CD1c-positive myeloid dendritic cell (primary cell): ENCODE measurements around the gene C10orf53.
"Not testable (repeated sequence)": the region's sequence is repeated elsewhere in the genome, so short reads cannot be mapped to it uniquely, and the experiment has no call there.

ENCODE experiments used
- DNase-seq: peaks from one replicate; pipeline ENCODE4 v3.0.0-alpha.2; 2016; ENCODE audit errors: extremely low spot score

The C10orf53 gene

GRCh38 chr10:49688261-49688846, 8.9 kb downstream of the C10orf53 start:
- no peak for DNase-seq

DNA sequence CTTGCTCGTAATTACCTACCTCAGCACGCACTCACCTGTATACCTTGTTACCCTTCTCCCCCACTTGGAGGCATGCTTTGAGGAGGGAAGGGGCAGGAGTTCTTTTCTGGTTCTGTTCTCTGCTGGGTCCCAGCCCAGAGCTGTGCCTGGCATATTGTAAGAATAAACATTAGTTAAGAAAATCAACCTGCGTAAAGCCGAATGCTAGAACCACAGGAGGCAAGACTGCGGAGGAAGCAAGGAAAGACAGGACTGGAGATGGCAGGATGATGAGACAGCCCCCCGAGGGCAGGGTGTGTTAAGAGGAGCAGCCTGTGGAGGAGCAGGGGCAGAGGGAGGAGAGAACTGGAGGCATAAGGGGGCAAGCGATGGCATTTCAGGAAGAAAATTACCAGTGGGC, 9.5 kb downstream of the C10orf53 start:
- DNase-seq, result no peak

DNA sequence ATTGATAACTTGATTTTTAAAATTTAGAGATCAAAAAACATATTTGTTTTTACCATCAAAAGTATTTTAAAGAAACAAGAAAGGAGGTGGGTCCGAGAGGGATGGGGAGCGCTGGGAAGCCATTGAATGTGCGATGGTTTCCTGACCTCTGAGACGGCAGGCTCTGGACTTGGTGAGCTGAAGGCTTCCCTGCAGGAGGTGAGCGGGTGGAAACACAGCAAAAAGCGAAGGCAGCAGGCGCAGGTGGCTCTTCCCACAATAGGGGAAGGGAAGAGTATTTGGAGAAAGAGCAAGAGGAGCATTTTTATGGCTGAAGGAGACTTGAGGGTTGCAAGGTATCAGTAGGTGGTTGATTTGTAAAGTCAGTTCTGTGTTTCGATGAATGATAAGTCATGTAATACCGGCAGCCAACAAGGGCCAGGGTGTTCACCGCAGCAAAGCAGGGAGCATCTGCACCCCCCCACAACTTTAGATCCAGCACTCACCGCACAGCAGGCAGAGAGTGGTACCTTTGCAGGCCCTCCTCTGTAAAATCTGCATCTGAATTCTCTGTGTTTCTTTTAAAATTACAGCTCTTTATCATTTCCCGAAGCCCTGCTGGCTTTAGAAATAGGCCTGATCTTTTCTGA, 10.5 kb downstream of the C10orf53 start:
- DNase-seq, result no peak

- no peak for DNase-seq
Measured at GRCh38 chr10:49690698-49691356, 11.4 kb downstream of the C10orf53 start.

DNA sequence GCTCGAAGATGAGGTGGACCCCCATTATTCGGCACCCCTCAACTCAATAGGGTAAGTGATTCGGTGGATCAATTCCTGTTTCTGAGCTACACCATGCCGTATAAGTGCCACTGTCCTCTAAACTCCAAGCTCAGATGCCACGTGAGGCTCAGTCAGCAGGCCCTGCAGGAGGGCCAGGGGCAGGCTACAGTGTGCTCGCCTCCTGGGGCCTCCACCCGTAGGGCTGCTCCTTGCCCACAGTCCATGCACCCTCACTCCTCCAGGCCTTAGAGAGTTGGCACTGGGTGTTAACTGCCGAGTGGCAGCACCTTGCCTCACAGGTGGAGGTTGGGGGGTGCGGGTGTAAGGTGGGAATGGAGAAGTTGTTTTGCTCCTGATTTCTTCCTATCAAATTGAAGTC, 12.1 kb downstream of the C10orf53 start:
- DNase-seq, result no peak

- no peak for DNase-seq
Measured at GRCh38 chr10:49694466-49694865, 15.0 kb downstream of the C10orf53 start.

- DNase-seq, result no peak
Measured at GRCh38 chr10:49696311-49696710, 16.9 kb downstream of the C10orf53 start.

DNA sequence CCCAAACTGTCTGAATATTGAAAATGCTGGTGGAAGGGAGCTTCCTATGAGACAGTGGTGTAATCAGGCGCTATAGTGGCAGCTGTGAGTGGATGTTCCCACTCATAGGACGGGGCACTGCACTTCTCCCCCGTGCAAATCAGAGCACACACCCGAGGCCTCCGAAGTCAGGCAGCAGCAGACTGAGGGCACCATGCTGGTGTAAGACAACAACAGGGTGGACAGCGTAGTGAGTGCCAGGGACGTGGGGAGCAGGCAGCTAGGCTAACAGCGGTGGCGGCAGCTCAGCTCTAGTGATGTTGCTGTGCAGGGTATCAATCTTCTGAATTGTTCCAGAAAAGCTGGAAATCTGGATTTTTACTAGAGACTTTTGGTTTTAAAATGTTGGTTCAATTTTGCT, 19.2 kb downstream of the C10orf53 start:
- DNase-seq, result no peak

DNA sequence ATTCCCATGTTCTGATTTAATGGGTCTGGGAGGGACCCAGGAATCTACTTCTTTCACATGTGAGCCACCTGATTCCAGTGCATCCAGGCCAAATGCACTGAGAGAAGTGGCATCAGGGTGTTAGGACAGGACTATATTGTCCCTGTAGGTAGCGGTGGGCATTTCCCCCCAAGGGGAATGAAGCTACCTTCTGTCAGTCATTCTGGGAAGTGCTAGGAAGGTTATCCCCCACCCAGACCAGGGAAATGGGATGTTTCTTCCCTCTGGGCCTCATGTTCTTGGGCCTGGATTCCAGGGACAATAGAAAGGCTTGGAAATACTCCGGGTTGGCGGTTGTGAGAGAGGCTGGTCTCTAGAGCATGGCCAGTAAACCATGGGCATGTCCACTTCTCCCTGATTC, 20.8 kb downstream of the C10orf53 start:
- DNase-seq, result no peak

DNA sequence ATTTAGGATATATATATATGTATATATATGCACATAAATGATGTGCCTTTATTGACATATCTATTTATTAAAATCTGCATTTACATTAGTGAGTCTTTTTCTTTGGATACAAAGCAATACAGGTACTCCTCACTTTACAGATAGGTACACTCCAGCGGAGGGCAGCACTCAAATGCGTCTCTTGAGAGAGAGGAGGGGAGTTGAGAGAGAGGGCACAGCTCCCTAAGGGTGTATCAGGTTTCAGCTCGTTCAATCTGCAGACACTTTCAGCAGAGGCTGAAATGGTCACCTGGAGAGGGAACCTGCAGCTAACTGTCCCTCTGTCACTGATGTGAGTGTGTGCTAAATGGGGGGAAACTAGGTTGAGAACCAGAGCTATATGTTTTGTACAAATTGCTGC, 21.5 kb downstream of the C10orf53 start:
- no peak for DNase-seq

GRCh38 chr10:49707585-49707984, 28.1 kb downstream of the C10orf53 start:
- no peak for DNase-seq

DNA sequence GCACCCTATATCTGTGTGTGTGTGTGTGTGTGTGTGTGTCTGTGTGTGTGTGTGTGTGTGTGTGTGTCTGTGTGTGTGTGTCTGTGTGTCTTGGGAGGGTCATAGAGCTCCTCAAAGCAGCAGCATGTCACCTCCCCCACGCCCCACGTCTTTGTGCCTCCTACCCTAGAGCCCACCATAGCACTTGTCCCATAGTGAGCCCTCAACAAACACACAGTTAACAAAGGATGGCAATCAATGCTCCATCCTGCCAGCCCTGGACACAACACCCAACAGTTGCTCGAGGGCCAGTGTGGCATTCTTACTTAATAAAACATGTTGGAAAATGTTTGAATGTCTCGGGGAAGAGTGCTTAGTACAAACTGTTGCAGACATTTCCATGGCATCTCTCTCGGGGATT, 30.5 kb downstream of the C10orf53 start:
- DNase-seq, result no peak

- no peak for DNase-seq
Measured at GRCh38 chr10:49710966-49711365, 31.5 kb downstream of the C10orf53 start.

DNA sequence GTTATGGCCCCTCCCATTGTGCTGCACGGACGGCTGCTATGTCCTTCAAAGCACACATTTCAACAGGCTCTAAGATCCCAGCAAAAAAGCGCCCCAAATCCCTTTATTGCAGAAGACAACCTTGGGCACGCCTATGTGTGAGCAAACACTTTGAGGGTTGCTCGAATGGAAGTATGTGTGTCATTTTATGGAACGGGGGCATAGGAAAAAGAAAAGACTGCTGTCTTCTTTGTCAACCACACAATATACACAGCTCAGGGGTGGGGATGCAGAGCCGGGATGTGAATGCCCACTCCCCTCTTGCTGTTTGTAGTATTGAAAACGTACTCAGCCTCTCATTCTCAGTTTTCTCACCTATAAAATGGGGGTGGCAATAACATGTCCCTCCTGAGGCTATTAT, 32.0 kb downstream of the C10orf53 start:
- DNase-seq, result no peak

DNA sequence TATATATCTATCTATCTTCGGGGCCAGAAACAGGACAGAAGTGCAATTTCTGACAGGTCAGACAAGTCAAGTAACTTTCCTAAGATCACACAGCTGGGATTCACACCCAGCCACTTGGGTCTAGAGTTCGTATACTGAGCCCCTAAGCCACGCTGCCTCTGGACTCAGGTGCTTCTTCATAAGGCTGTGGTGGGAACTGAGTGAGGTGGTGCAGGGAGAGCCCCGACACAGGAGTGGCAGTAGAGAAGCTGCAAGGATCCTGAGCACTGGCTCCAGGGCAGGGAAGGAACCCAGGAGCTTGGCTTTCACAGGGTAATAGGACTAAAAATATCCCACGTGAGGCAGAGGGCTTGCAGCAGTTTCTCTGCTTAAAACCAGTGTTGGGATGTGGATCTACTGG, 33.8 kb downstream of the C10orf53 start:
- no peak for DNase-seq

GRCh38 chr10:49715157-49715556, 35.7 kb downstream of the C10orf53 start:
- not testable (repeated sequence) for DNase-seq

GRCh38 chr10:49726593-49726992, 47.1 kb downstream of the C10orf53 start:
- no peak for DNase-seq

DNA sequence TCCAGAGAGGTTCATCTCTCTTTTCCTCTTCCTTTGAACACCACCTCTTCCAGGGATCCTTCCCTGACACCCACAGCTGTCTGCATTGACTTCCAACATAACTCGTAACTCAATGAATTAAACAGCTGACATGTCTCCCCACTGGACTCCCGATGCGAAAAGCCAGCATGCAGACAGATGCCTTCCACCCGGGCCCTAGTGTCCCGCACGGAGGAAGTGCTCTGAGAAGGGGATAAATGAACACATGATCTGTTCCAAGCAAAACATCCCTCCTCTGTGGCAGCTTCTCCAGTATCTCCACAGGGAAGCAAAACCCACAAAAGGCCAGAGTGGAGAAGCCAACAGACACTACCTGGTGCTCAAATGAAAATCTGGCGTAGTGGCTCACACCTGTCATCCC, 54.4 kb downstream of the C10orf53 start:
- DNase-seq, result no peak

DNA sequence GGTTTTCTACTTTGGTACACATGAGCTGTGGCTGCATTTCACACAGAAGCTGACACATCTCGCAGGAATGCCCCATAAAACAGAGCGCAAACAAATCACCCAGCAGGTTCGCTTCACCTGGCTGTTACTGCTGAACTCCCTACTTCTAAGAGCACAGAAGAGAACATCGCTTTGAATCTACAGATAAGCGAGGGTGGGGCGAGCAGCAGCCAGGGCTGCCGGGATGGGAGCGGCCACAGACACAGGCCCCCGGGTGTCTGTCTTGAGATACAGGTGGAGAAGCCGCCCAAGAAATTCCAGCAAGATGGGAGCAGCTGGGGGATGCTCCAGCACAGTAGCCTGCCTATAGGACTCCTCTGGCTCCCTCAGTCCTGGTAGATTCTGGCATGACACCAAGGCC, 55.2 kb downstream of the C10orf53 start:
- DNase-seq, result no peak

DNA sequence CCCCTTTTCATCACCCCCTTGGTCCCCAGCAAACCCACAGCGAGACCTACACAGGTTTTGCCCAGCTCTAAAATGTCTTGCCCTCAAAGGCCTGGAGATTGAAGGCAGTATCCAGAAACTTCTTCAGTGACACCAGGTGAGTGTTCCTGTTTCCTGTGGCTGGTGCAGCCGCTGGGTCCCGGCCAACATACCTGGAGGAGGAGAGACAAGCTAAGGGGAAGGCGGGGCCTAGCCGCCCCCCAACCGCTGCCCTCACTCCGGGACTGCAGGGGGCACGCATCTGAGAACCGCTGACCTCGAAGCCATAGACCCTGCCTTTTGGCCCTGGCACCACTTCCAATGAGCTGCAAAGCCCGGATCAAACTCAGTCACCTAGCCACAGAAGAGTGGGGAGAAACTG, 55.7 kb downstream of the C10orf53 start:
- DNase-seq, result no peak

GRCh38 chr10:49735848-49736563, 56.6 kb downstream of the C10orf53 start:
- DNase-seq, result no peak

GRCh38 chr10:49736564-49737113, 57.2 kb downstream of the C10orf53 start:
- no peak for DNase-seq
